Caco-2 (cell line): ENCODE results near the gene C2orf74. TPM values are rescaled to one million over a fixed set of nuclear protein-coding genes. Genes with fewer than 3 reads are reported as not detected.
A peak's percentile ranks its signal among the peaks of the same experiment; 100 is the strongest.

Experiments
- BruUV-seq: library from RNA; stranded (reverse); fragments of 400-500 nt; replicated peaks from 2 replicates; lab custom pipeline; 2021; lab: Mats Ljungman, UMichigan
- CTCF ChIA-PET: fragments of 300-600 bp; sonication (Branson Sonifier 250); formaldehyde crosslinking; loops from one replicate; lab custom pipeline; 2022; ENCODE audit warnings: antibody characterized with exemption; lab: Charles Lee
- POLR2A ChIA-PET: fragments of 300-600 bp; sonication (Branson Sonifier 250); formaldehyde crosslinking; loops from one replicate; lab custom pipeline; 2022; ENCODE audit warnings: antibody characterized with exemption; lab: Charles Lee
- DNase-seq, 2 experiments: peaks; one replicate each; pipeline versions ENCODE4 v3.0.0 to v3.0.0-alpha.2; 2020 to 2022
- H3K27me3 ChIP-seq: replicated peaks from 2 replicates; pipeline ENCODE4 v1.6.0; 2011; ENCODE audit warnings: low read length; ENCODE audit not compliant: control insufficient read depth, insufficient read depth
- H3K36me3 ChIP-seq: 2 replicates; pipeline ENCODE4 v1.5.1; 2011; ENCODE audit warnings: low read length; ENCODE audit not compliant: control insufficient read depth, insufficient read depth
- H3K4me1 ChIP-seq: fragments of 250-450 bp; sonication (Bioruptor Pico); 2 replicates; pipeline ENCODE4 v1.5.1; 2020; ENCODE audit warnings: mild to moderate bottlenecking
- H3K4me3 ChIP-seq: 2 replicates; pipeline ENCODE4 v1.5.1; 2011; ENCODE audit warnings: low read depth, mild to moderate bottlenecking, control low read depth, low read length
- H3K9me3 ChIP-seq: fragments of 250-450 bp; sonication (Bioruptor Pico); 2 replicates; pipeline ENCODE4 v1.5.1; 2020; ENCODE audit warnings: mild to moderate bottlenecking, moderate library complexity
- H3K27ac Mint-ChIP-seq: one replicate; pipeline ENCODE4 v1.8.0; 2022; ENCODE audit warnings: mixed read lengths; ENCODE audit not compliant: unreplicated experiment
- H3K27me3 Mint-ChIP-seq: one replicate; pipeline ENCODE4 v1.8.0; 2022; ENCODE audit warnings: mixed read lengths; ENCODE audit not compliant: insufficient read depth, unreplicated experiment
- H3K36me3 Mint-ChIP-seq: one replicate; pipeline ENCODE4 v1.8.0; 2022; ENCODE audit warnings: mild to moderate bottlenecking, mixed read lengths; ENCODE audit not compliant: insufficient read depth, unreplicated experiment
- H3K4me1 Mint-ChIP-seq: one replicate; pipeline ENCODE4 v1.8.0; 2022; ENCODE audit warnings: low read depth, mixed read lengths; ENCODE audit not compliant: unreplicated experiment
- H3K4me3 Mint-ChIP-seq: one replicate; pipeline ENCODE4 v1.8.0; 2022; ENCODE audit warnings: mild to moderate bottlenecking, moderate library complexity, mixed read lengths; ENCODE audit not compliant: unreplicated experiment
- H3K9me3 Mint-ChIP-seq: one replicate; pipeline ENCODE4 v1.8.0; 2022; ENCODE audit warnings: mixed read lengths; ENCODE audit not compliant: unreplicated experiment
- intact Hi-C: fragments of 100-400 bp; cut with micrococcal nuclease; formaldehyde crosslinking; loops from one replicate; pipeline ENCODE4 v1.10.0; 2022; ENCODE audit not compliant: unreplicated experiment
- total RNA-seq: library from RNA; stranded (reverse); gene quantifications from 2 replicates; pipeline ENCODE4 v1.2.3, GENCODE V29; 2022
- TF ChIP-seq, protein P1 (sequence below), 2 experiments: fragments of 200-600 bp in 1 of 2; IDR thresholded peaks; 1 replicate in 1 of 2; 2 replicates in 1 of 2; pipeline versions ENCODE4 v1.5.1 to v1.8.0; 2011 to 2022; ENCODE audit warnings: antibody characterized with exemption in 1 of 2, control low read depth in 1 of 2, inconsistent platforms in 1 of 2, low read depth in 1 of 2, low read length in 1 of 2, mild to moderate bottlenecking in 1 of 2, moderate library complexity in 1 of 2; ENCODE audit not compliant: insufficient read depth in 1 of 2, severe bottlenecking in 1 of 2, unreplicated experiment in 1 of 2

Gene C2orf74
- total RNA-seq, 1 experiment from 2014 or later, result not detected

DNA sequence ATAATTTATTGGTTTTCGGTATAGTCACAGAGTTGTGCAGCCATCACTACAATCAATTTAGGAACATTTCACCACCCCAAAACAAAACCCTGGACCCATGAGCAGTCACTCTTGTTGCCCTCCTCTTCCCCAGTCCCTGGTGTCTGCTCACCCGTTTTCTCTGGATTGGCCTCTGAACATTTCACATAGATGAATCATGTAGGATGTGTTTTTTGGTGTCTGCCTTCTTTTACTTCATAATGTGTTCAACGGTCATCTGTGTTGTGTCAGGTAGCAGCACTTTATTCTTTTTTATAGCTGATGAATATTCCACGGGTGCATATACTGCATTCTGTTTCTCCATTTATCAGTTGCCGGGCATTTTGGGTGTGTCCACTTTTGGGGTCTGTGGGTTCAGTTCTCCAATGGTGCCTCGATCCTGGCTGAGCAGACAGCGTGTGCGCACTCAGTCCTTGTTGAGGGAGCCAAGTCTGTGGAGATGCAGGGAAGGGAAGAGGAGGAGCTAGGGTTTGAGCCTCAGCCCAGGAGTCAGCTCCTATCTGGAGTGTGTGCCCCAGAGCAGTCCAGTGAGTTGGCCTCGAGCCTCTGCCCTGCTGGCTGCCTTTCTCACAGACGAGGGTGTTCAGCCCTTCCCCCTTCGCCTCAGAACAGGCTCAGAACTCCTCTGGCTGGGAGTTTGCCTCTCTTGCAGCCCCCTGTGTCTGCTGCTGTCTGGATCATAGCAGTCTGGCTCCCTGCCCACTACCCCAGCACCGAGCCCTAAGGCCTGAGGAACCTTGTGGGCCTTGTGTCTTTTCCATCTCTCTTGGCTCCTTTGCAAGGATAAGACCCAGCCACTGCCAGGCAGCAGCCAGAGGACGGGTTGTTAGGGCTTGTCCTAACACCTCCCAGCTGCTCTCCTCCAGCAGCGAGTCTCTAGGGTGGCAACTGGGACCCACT is 18.0 kb downstream of the C2orf74 start:
- ChIA-PET CTCF (no interaction called here), POLR2A (no interaction called here)
- DNase-seq, result no peak

DNA sequence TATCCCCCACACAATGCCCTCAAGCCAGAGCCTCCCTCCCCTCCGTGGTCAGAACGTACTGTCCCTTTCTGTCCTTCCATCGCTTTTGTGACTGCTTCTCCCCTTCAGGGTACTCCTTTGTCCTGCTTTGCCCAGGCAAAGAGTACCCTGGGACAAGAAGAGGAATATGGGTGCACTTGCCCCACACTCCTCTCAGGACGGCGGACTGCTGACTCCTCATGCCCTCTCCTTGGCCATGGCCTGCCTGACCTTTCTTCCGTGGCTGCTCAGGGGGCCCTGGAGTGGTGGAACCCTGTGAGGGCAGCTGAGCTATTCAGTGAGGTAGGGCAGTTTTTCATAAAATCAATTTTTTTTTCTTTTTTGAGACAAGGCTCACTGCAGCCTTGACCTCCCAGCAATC is 18.7 kb downstream of the C2orf74 start:
- H3K36me3 ChIP-seq, result peaks cover 4% of the 10 kb centered on the region; the same call in 1 of the 2 replicates
- DNase-seq, result no peak
- H3K4me3 ChIP-seq, result no peak overlapping the region
- no TSS peak for BruUV-seq
- TF ChIP-seq, protein P1, sequence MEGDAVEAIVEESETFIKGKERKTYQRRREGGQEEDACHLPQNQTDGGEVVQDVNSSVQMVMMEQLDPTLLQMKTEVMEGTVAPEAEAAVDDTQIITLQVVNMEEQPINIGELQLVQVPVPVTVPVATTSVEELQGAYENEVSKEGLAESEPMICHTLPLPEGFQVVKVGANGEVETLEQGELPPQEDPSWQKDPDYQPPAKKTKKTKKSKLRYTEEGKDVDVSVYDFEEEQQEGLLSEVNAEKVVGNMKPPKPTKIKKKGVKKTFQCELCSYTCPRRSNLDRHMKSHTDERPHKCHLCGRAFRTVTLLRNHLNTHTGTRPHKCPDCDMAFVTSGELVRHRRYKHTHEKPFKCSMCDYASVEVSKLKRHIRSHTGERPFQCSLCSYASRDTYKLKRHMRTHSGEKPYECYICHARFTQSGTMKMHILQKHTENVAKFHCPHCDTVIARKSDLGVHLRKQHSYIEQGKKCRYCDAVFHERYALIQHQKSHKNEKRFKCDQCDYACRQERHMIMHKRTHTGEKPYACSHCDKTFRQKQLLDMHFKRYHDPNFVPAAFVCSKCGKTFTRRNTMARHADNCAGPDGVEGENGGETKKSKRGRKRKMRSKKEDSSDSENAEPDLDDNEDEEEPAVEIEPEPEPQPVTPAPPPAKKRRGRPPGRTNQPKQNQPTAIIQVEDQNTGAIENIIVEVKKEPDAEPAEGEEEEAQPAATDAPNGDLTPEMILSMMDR (IDR thresholded peaks at IDR 0.05; ENCODE audit: insufficient read depth in 1 of 2, low read depth in 1 of 2, low read length in 1 of 2, severe bottlenecking in 1 of 2, unreplicated experiment in 1 of 2), result no peak
- H3K4me3 Mint-ChIP-seq, result no peak overlapping the region
- peaks cover 8% of the 10 kb centered on the region for H3K4me1 Mint-ChIP-seq
- H3K9me3 ChIP-seq, result no peaks in the 10 kb centered on the region
- no peaks in the 10 kb centered on the region for H3K9me3 Mint-ChIP-seq
- CTCF ChIA-PET, result no interaction called here
- H3K36me3 Mint-ChIP-seq, result peaks cover 63% of the 10 kb centered on the region
- no peaks in the 10 kb centered on the region for H3K27me3 Mint-ChIP-seq
- POLR2A ChIA-PET, result no interaction called here
- H3K27me3 ChIP-seq, result no peaks in the 10 kb centered on the region
- peaks cover 16% of the 10 kb centered on the region; the same call in 1 of the 2 replicates for H3K4me1 ChIP-seq
- peak overlapping the region; percentile 32 for H3K27ac Mint-ChIP-seq
- intact Hi-C loops, result no loop called here

More for the DNA sequence above, 18.0 kb downstream of the C2orf74 start:
- H3K9me3 ChIP-seq, result no peaks in the 10 kb centered on the region
- peaks cover 16% of the 10 kb centered on the region for H3K4me1 Mint-ChIP-seq
- peak overlapping the region; percentile 32 for H3K27ac Mint-ChIP-seq
- intact Hi-C loops, result loop anchor here (5.0 kb wide), 2 partner anchors 163 to 357 kb away; partner anchors contain the start of genes PEX13, PUS10 and XPO1
- H3K27me3 Mint-ChIP-seq, result no peaks in the 10 kb centered on the region
- peak overlapping the region; percentile 48 for H3K4me3 Mint-ChIP-seq
- no peaks in the 10 kb centered on the region for H3K9me3 Mint-ChIP-seq
- BruUV-seq, result no TSS peak
- TF ChIP-seq, protein P1 (IDR thresholded peaks at IDR 0.05; ENCODE audit: insufficient read depth in 1 of 2, low read depth in 1 of 2, low read length in 1 of 2, severe bottlenecking in 1 of 2, unreplicated experiment in 1 of 2), result no peak
- peaks cover 16% of the 10 kb centered on the region; the same call in 1 of the 2 replicates for H3K4me1 ChIP-seq
- no peak overlapping the region for H3K4me3 ChIP-seq
- H3K36me3 Mint-ChIP-seq, result peaks cover 55% of the 10 kb centered on the region
- peaks cover 1% of the 10 kb centered on the region; the same call in 1 of the 2 replicates for H3K36me3 ChIP-seq
- no peaks in the 10 kb centered on the region for H3K27me3 ChIP-seq

DNA sequence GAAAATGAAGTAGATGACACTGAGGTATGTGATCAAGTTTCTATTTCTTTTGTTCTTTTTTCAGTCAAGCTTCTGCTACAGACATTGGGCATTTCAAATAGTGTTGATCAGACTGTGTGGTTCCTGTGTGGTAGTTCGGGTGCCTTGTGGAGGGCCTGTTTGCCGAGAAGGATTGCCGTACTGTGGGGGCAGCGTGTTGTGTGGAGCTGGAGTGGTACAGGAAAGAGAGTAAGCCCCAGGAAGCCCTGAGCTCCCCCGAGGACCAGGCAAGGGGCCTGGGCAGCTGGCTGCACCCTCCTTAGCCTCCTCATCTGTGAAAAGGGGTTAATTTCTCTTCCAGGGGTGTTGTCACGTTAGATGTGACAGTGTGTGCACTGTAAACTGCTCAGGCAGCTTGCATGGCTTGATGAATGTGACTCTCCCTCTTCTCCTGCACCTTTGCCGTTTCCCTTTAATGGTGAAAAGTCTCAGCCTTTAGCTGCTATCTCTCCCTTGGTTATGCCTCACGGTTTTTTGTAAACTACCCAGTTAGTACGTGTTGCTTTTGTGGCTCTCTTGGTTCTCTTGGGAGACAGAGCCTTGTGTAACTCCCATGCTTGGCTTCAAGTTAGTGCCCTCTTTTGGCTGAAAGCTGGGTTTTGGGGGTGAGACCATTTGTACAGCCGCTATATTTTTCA is 19.5 kb downstream of the C2orf74 start:
- ChIA-PET POLR2A (no interaction called here), CTCF (no interaction called here)
- BruUV-seq, result no TSS peak
- Histone ChIP-seq H3K27me3 (no peaks in the 10 kb centered on the region), H3K4me1 (peaks cover 11% of the 10 kb centered on the region; the same call in 1 of the 2 replicates), H3K4me3 (no peak overlapping the region), H3K9me3 (no peaks in the 10 kb centered on the region), H3K36me3 (peaks cover 4% of the 10 kb centered on the region; the same call in 1 of the 2 replicates)
- Mint-ChIP-seq H3K27me3 (no peaks in the 10 kb centered on the region), H3K4me1 (peaks cover 7% of the 10 kb centered on the region), H3K4me3 (no peak overlapping the region), H3K9me3 (no peaks in the 10 kb centered on the region), H3K27ac (no peak overlapping the region), H3K36me3 (peaks cover 71% of the 10 kb centered on the region)
- intact Hi-C loops, result no loop called here
- DNase-seq, result no peak
- TF ChIP-seq, protein P1 (IDR thresholded peaks at IDR 0.05; ENCODE audit: insufficient read depth in 1 of 2, low read depth in 1 of 2, low read length in 1 of 2, severe bottlenecking in 1 of 2, unreplicated experiment in 1 of 2), result no peak
